Hepatocyte (in vitro differentiated cells): ENCODE data around the gene EXD2. TPM values are rescaled to one million over a fixed set of nuclear protein-coding genes. Genes with fewer than 3 reads are reported as not detected.

Source experiments
- DNase-seq: peaks from one replicate; pipeline ENCODE4 v3.0.0-alpha.2; 2016; ENCODE audit warnings: low spot score
- H2AFZ ChIP-seq: fragments of 200-600 bp; sonication (generic); 2 replicates; pipeline ENCODE4 v1.6.0; 2016; ENCODE audit warnings: antibody characterized with exemption, mild to moderate bottlenecking
- H3K27ac ChIP-seq: fragments of 200-600 bp; sonication (generic); 2 replicates; pipeline ENCODE4 v1.5.1; 2016; ENCODE audit warnings: mild to moderate bottlenecking
- H3K27me3 ChIP-seq: fragments of 200-600 bp; sonication (generic); 2 replicates; pipeline ENCODE4 v1.6.1; 2016
- H3K36me3 ChIP-seq: fragments of 200-600 bp; sonication (generic); replicated peaks from 2 replicates; pipeline ENCODE4 v1.5.1; 2016; ENCODE audit warnings: low read depth; ENCODE audit not compliant: insufficient read depth
- H3K4me1 ChIP-seq: fragments of 200-600 bp; sonication (generic); 2 replicates; pipeline ENCODE4 v1.5.1; 2016; ENCODE audit warnings: mild to moderate bottlenecking, moderate library complexity; ENCODE audit not compliant: insufficient read depth
- H3K4me2 ChIP-seq: fragments of 200-600 bp; sonication (generic); 2 replicates; pipeline ENCODE4 v1.6.0; 2016
- H3K4me3 ChIP-seq: fragments of 200-600 bp; sonication (generic); 2 replicates; pipeline ENCODE4 v1.5.1; 2016; ENCODE audit warnings: mild to moderate bottlenecking
- H3K79me2 ChIP-seq: fragments of 200-600 bp; sonication (generic); 2 replicates; pipeline ENCODE4 v1.6.0; 2017; ENCODE audit warnings: mild to moderate bottlenecking
- H3K9me2 ChIP-seq: fragments of 200-600 bp; sonication (generic); replicated peaks from 2 replicates; pipeline ENCODE4 v1.6.0; 2017; ENCODE audit warnings: mild to moderate bottlenecking; ENCODE audit not compliant: insufficient read depth
- H3K9me3 ChIP-seq: fragments of 200-600 bp; sonication (generic); 2 replicates; pipeline ENCODE4 v1.5.1; 2016; ENCODE audit warnings: low read depth, mild to moderate bottlenecking
- H4K20me1 ChIP-seq: fragments of 200-600 bp; sonication (generic); 2 replicates; pipeline ENCODE4 v1.6.0; 2016; ENCODE audit warnings: mild to moderate bottlenecking; ENCODE audit not compliant: insufficient read depth, poor library complexity, severe bottlenecking
- EZH2 ChIP-seq: fragments of 200-600 bp; sonication (generic); IDR thresholded peaks from 2 replicates; pipeline ENCODE4 v1.6.1; 2016; ENCODE audit warnings: antibody characterized with exemption, mild to moderate bottlenecking, borderline replicate concordance
- EZH2phosphoT487 ChIP-seq: fragments of 200-600 bp; sonication (generic); IDR thresholded peaks from one replicate; pipeline ENCODE4 v1.6.1; 2018; ENCODE audit warnings: antibody characterized with exemption, mild to moderate bottlenecking, low read depth, moderate library complexity; ENCODE audit not compliant: unreplicated experiment, severe bottlenecking
- WGBS: methylation state at CpG from one replicate; pipeline ENCODE4 v1.1.6; 2016; ENCODE audit warnings: low lambda C conversion rate; ENCODE audit errors: missing lambda C conversion rate; 5-methylcytosine and 5-hydroxymethylcytosine counted together
- polyA plus RNA-seq: library from polyadenylated mRNA; unstranded; fragments of >200 nt; fragmentation: Nextera tagmentation; extraction: Ambion mirVana; gene quantifications from 2 replicates; pipeline ENCODE4 v1.2.1, GENCODE V29; 2016
- total RNA-seq: library from RNA; depleted of rRNA; stranded (reverse); fragments of >200 nt; gene quantifications from 2 replicates; pipeline ENCODE4 v1.2.3, GENCODE V29; 2014
- TF ChIP-seq, protein P1 (sequence below): fragments of 200-600 bp; sonication (generic); IDR thresholded peaks from 2 replicates; pipeline ENCODE4 v1.5.1; 2016; ENCODE audit warnings: antibody characterized with exemption, mild to moderate bottlenecking; ENCODE audit not compliant: poor library complexity

EXD2 gene
- total and polyA plus RNA-seq, 2 experiments from 2014 or later = 16.2 to 18.1 TPM

DNA sequence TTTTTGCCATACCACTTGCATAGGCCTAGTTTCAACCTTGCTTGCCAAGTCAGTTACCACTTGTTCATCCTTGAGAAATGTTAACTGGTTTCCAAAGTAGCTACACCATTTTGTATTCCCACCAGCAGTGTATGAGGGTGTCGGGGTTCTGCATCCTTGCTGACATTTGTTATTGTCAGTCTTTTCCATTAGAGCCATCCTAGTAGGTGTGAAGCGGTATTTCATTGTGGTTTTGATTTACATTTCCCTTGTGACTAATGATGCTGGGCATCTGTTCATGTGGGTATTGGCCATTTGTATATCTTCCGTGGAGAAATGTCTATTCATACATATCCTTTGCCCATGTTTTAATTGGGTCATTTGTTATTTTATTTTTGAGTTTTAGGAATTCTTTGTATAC is 41.1 kb downstream of the EXD2 start:
- no peak overlapping the region for H3K4me2 ChIP-seq

DNA sequence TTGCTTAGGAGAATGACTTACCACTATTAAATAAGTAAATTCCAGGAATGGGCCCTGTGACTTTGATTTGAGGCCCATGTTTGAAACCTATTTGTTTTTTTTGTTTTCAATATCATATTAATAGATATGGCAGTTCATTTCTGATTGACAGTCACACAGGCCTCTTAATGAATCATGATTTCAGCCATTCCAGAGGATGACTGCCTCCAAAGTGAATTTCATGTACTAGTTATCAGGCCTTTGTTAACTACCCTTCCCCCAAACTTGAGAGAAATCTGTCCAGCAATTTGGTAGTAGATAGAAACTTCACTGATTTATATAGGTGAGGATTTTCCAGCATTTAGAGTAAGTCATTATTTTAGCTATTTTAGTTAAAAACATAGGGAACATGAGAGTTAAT is 42.8 kb downstream of the EXD2 start:
- Histone ChIP-seq H3K27me3 (no peaks in the 10 kb centered on the region), H3K4me3 (no peak overlapping the region), H3K36me3 (no peaks in the 10 kb centered on the region), H3K4me1 (no peaks in the 10 kb centered on the region), H3K9me2 (no peaks in the 10 kb centered on the region), H2AFZ (no peak overlapping the region), H3K9me3 (no peaks in the 10 kb centered on the region), H3K4me2 (no peak overlapping the region), H3K79me2 (no peaks in the 10 kb centered on the region), H4K20me1 (no peaks in the 10 kb centered on the region), H3K27ac (no peak overlapping the region)
- no peak for TF ChIP-seq EZH2
- TF ChIP-seq, protein P1, sequence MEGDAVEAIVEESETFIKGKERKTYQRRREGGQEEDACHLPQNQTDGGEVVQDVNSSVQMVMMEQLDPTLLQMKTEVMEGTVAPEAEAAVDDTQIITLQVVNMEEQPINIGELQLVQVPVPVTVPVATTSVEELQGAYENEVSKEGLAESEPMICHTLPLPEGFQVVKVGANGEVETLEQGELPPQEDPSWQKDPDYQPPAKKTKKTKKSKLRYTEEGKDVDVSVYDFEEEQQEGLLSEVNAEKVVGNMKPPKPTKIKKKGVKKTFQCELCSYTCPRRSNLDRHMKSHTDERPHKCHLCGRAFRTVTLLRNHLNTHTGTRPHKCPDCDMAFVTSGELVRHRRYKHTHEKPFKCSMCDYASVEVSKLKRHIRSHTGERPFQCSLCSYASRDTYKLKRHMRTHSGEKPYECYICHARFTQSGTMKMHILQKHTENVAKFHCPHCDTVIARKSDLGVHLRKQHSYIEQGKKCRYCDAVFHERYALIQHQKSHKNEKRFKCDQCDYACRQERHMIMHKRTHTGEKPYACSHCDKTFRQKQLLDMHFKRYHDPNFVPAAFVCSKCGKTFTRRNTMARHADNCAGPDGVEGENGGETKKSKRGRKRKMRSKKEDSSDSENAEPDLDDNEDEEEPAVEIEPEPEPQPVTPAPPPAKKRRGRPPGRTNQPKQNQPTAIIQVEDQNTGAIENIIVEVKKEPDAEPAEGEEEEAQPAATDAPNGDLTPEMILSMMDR = no peak
- no peak for TF ChIP-seq EZH2phosphoT487
- DNase-seq = no peak

More for the DNA sequence above, 41.1 kb downstream of the EXD2 start:
- no peaks in the 10 kb centered on the region for H3K9me2 ChIP-seq
- no peaks in the 10 kb centered on the region for H3K27me3 ChIP-seq
- H3K4me3 ChIP-seq = no peak overlapping the region
- TF ChIP-seq, protein P1 = no peak
- TF ChIP-seq EZH2phosphoT487 = no peak
- TF ChIP-seq EZH2 = no peak
- no peak overlapping the region for H3K27ac ChIP-seq
- H4K20me1 ChIP-seq = no peaks in the 10 kb centered on the region
- H2AFZ ChIP-seq = no peak overlapping the region
- WGBS = 99% methylated on average over 3 of the region's 3 CpGs
- no peak for DNase-seq
- no peaks in the 10 kb centered on the region for H3K9me3 ChIP-seq
- H3K36me3 ChIP-seq = no peaks in the 10 kb centered on the region
- H3K4me1 ChIP-seq = no peaks in the 10 kb centered on the region
- H3K79me2 ChIP-seq = no peaks in the 10 kb centered on the region

DNA sequence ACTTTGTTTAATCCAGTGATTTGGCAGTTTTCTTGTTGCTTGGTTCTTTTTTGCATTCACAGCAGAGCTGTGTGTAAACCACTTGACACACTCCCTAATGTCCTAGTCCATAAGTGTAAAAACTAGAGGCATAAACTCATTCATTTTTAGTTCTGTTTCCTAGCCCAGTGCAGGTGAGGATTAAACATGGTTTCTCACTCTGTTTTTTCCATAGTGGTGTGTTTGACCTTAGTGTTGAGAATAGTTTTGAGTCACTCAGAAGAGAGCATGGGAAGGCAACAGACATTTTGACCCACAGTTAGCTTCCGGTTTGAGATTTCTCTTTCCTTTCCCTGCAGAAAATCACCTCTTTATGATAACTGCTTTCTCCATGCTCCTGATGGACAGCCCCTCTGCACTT is 44.4 kb downstream of the EXD2 start:
- Histone ChIP-seq H4K20me1 (no peaks in the 10 kb centered on the region), H3K36me3 (no peaks in the 10 kb centered on the region)
- 100% methylated on average over 1 of the region's 1 CpG for WGBS

More for the DNA sequence above, 44.4 kb downstream of the EXD2 start:
- no peaks in the 10 kb centered on the region for H3K79me2 ChIP-seq
- no peak for DNase-seq
- H3K4me2 ChIP-seq = no peak overlapping the region
- no peak overlapping the region for H3K4me3 ChIP-seq
- no peaks in the 10 kb centered on the region for H3K9me3 ChIP-seq
- no peak overlapping the region for H2AFZ ChIP-seq
- TF ChIP-seq, protein P1 = no peak
- no peak for TF ChIP-seq EZH2phosphoT487
- no peak for TF ChIP-seq EZH2
- no peaks in the 10 kb centered on the region for H3K27me3 ChIP-seq
- H3K4me1 ChIP-seq = no peaks in the 10 kb centered on the region
- H3K9me2 ChIP-seq = no peaks in the 10 kb centered on the region
- H3K27ac ChIP-seq = no peak overlapping the region
